AML-193 (cell line): ENCODE measurements around the gene MYMK.

Source experiments
- DNase-seq, 2 experiments: peaks; one replicate each; lab custom pipeline; 2025; lab: John Stamatoyannopoulos, UW

MYMK gene

DNA sequence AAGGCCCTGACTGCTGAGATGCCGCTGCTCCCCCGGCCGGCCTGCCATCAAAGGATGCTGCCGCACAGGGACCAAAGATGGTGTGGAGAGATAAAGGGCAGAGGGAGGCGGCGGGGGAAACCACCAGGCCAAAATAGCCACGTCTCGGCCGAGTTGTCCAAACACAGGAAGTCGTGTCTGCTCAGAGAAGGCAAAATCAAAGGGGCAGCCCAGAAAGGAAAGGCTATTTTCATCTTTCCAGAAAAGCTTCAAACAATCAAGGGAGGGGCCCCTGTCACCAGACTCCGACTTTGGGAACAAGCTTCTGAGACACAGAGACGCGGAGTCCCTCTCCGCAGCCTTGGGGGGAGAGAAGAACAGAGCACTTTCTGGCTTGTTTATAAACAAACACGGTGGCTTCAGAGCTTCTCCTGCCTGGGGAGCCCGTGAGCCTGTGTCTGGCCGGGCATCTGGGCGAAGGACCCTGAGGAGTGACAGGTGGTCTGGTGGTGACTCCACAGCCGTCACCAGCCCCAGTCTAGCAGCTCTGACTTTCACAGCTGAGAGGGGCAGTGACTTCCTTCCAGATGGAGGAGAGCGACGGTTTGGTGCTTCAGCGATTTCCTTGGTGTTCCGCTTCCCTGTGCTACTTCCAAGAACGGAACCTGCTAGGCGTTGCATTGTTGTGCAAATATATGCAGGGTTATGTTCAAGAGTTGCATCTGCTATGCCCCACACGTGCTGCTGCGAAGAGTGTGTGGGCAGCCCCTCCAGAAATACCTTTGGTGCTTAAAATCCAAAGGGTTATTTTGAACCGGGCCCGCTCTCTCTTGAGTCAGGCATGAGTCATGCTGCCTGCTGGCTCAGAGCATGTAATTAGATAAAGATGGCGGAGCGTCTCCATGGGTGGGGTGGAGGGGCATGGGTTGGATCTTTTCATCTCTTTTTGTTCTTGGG lies 33.7 kb upstream of the MYMK start:
- DNase-seq: peak in 1 of 2 experiments; percentile 17

DNA sequence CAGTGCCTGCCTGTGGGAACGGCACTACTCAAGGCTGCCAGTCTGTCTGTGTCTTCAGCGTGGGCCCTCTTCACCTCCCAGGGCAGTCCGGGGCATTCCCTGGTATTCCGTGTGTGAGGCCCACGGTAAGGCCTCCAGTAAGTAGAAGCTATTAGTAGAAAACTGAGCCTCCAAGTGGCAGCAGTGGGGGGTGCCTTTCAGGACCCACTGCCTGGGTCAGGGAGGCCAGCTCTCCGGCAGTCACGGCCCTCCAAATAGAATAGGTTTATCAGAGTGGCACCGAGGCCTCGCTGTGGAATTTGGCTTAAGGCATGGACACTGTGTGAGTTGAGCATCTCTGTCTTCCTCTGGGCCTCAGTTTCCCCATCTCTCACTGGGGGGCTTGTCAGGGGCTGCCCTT lies 32.8 kb upstream of the MYMK start:
- no peak for DNase-seq

DNA sequence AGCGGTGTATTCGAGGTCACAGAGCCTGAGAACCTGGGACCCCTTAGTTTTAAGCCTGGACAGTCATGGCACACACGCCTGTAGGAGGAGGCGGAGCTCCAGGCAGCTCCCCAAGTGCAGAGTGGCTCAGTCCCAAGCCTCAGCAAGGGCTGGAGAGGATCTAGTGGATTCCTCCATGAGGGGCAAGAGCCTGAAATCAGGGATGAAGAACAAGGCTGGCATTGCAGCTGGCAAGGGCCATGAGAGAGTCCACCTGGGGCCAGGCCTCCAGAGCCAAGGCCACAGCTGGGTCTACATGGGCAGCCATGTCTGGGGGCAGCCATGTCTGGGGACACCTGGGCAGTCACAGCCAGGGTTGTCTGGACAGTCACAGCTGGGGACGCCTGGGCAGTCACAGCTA lies 31.6 kb upstream of the MYMK start:
- DNase-seq: no peak

DNA sequence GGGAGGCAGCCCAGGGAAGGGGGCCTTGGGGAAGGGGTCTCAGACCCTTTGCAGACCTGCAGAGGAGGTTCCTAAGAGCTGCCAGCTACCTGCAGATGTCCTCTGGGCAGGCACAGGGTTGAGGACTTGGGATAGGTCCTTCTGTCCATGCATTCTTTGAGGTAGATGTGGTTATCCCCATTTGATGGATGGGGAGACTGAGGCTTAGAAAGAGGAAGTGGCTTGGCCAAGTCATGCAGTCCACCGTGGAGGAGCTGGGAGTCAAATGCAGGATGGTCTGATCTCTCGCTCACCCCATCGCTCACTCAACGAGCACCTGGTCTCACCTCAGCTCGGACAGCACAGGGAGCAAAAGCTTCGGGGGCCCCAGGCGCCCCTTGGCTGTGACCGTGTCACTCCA lies 30.0 kb upstream of the MYMK start:
- no peak for DNase-seq

DNA sequence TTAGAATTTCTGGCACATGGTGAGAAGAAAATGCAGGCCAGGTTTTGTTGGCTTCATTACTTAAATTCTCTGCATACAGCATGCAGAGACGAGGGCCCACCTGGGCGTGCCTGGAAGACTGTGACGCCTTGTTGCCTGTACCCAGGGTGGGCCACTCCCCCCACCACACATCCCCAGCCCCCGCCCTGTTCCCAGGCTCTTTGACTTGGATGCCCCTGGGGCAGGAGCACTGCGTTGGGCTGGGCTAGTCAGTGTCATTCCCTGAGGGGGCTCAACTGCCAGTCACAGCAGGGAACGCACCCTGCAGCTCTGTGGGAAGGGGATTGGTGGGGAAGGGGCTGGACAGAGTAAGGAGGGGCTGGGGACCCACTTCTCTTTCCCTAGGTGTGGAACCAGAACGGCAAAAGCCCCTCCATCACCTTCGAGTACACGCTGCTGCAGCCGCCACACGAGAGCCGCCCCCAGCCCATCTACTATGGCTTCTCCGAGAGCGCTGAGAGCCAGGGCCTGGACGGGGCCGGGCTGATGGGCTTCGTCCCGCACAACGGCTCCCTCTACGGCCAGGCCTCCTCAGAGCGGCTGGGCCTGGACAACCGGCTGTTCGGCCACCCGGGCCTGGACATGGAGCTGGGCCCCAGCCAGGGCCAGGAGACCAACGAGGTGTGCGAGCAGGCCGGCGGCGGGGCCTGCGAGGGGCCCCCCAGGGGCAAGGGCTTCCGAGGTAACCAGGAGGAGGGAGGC lies 29.4 kb upstream of the MYMK start:
- DNase-seq: no peak

DNA sequence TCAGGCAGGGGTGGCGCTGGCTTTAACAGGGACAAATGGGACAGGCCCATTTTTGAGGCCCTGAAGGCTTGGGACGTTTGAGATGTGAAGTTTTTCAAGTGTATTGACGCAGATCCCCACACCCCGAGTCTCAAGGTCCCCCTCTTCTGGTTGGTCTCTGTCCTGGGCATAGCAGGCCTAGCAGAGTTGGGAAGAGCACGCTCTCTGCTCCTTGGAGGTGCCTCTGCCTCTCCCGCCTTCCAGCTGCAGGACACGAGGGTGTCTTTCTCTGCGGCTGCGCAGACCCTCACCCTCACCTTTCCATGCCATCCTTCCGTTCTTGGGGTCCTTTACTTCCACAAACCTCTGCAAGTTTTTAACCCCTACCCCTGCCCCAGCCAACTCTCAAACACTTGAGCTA lies 28.4 kb upstream of the MYMK start:
- no peak for DNase-seq

DNA sequence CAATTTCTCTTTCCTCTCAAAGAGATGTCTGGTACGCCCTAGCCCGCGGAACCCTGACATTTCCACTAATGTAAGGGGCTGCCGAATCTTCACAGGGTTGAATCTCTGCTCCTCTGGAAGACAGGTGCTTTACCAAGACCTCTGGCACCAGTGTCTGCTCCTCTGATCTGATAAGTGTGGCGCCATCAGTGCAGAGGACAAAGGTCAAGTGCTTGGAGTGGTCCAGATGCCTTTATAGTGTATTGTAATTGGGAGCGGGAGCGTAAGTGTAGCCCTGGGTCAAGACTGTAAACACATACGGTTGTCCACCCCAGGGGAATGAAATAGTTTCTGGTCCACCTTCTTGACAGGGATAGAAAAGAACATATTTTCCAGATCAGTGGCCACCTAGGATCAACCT lies 27.5 kb upstream of the MYMK start:
- no peak for DNase-seq

DNA sequence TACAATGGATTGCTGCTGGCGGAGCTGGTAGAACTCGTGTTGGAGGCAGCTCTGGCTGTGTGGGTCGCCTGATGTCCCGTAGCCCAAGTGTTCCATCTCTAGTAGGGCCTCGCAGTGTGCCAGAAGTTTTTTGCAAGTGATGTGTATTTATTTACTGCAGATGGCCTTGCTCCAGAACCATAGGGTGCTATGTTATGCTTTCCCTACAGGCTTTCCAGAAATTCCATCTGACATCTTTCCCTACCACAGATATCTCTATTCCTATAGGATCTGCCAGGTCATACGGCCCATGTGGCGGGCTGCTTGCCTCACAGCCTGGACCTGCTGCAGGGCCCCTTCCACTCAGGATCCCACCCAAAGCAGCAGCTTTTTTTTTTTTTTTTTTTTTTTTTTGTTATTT lies 26.7 kb upstream of the MYMK start:
- DNase-seq: no peak

DNA sequence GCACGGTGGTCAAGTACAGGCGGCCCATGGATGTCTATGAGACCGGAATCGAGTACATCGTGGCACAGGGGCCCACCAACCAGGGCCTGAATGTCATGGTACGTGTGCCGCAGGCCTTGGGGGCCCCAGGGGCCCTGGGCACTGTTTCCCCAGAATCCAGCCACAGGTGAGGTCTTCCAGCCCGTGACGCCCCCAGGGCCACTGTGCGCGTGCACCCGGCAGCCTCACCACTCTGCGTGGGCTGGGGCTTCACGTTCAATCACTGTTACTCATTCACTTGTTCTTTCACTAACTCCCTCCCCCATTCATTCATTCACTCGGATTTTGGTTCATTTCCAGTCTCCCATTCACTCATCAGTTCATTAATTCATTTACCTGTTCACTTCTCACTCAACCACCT lies 22.4 kb upstream of the MYMK start:
- DNase-seq: no peak

DNA sequence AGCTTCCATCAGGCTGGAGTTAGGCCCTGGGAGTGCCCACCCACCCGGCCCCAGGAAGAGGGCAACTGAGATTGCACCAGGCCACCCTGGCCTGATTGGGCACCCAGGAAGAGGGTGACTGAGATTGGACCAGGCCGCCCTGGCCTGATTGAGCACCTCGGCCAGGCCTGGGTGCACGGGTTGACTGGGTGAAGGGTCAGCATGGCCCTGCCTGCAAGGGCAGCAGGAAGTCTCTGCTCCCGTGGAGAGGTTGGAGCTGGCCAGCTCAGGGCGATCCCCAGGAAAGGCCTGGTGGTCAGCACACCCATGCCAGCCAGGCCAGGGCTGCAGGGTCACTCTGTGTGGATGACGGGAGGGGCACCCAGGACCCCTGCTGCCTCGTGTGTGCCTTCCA lies 21.5 kb upstream of the MYMK start:
- DNase-seq: no peak

DNA sequence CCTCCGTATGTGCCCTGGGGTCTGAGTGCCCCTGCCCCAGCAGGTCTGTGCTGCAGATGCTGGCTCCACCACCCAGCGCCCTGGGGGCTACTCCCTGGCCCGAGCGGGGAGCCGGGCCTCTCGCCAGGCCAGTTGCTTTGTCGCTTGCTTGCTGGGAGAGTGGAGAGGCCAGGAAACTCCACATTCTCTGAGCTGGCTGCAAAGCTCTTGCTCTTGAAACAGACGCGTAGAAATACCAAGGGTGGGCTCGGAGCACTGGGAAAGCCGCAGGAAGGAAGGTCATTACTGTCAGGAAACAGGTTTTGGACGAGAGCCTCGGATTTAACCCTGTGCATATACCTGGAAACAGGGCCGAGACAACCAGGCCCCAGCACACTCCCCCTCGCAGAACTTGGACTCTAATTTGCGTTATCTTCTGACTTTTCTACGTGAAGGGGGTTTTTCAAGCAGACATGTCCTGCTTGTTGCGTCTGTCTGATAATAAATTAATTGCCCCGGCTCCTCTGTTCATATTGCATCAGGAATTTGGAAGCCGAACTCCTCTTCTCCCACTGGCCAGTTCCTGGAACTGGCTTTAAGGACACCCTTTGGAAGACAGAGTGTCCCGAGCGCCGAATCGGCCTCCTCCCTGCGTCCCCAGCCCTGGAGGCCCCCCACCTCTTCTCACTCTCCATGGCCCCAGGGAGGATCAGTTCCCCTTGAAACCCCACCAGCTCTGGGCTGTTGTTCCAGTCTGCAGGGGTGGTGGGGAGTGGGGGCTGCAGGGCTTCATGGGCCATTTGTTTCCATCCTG lies 20.9 kb upstream of the MYMK start:
- DNase-seq: no peak

DNA sequence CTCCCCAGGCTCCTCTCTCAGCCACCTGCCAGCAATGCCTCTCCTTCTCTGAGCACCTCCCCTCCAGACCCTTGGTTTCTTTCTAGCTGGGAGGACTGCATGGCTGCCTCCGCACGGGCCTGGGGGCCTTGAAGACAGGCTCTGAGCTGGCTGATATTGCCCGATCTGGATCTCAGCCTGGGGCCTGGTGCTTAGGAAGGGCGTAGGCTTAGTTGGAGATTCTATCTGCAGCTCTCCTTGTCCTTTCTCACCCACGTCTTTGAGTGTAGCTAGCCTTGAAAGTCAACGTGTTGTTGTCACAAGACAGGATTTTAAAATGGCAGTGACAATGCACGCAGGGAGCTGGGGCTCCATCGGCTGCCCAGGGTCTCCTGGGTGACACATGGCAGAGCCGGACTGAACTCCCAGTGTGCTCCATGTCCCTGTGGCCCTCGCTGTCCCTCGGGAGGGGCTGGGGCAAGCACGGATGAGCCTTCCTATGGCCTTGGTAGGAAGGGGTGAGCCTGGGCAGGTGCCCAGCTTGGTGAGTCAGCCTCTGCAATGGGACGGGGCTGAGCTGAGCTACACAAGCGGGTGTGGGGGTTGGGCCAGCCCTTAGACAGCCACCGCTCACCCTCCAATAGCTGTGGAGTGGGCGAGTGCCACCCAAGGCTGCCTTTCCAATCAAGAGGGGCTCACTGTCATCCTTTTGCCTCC lies 19.2 kb upstream of the MYMK start:
- DNase-seq: no peak

DNA sequence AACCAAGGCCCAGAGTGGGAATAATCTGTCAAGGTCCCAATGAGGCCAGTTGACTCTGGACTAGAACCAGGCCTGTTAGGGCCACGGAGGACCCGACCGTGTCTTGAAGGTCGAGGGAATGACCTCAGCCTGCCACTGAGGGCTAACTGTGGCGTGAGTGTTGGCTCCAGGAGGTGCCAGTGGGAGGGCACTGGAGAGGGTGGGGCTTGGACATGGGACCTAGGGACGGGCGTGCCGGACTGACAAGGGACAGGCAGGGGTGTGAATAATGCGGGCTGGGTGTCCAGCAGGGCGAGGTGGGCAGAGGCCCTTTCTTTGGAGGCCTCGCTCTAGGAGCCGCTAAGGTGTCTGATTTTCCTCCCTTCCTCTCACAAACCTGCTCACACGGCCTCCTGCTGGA lies 17.2 kb upstream of the MYMK start:
- DNase-seq: no peak

DNA sequence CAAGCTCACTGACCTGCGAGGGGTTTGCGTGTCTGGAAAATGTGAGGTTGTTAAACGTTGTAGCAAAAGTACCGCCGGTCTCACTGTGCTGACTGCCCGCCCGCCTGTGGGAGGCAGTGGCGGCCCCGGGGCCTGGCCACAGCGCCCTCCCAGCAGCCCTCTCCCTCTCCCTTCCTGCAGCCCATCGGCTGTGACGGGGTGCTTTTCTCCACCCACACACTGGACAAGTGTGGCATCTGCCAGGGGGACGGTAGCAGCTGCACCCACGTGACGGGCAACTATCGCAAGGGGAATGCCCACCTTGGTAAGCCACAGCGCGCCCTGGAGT lies 15.9 kb upstream of the MYMK start:
- no peak for DNase-seq

DNA sequence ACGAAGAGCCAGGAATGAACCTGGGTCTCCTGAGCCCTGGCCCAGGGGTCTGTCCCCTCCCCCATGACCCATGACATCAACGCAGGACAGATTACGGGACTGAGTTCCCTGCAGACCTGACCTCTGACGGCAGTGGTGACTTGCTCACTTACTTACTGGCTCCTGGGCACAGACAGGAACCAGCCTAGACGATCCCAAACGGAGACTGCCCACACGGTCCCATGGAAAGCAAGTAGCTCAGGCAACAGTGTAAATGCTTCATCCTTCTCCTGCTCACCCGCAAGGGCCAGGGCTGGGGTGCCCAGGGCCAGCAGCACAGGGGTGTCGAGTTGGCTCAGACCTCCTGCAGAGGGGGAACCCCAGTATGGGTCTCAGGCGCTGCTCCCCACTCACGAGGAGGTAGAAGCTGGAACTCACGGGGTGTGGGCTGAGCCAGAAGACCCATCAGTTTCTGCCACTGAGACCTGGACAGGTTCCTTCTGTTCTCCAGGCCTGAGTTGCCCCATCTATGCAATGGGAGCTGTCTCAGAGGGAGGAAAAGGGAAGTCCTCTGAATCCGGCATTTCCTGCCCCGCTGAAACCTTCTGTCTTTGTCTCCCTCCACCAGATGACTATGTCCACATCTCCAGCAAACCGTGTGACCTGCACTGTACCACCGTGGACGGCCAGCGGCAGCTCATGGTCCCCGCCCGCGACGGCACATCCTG lies 15.4 kb upstream of the MYMK start:
- DNase-seq: peak; percentile 1 to 9

DNA sequence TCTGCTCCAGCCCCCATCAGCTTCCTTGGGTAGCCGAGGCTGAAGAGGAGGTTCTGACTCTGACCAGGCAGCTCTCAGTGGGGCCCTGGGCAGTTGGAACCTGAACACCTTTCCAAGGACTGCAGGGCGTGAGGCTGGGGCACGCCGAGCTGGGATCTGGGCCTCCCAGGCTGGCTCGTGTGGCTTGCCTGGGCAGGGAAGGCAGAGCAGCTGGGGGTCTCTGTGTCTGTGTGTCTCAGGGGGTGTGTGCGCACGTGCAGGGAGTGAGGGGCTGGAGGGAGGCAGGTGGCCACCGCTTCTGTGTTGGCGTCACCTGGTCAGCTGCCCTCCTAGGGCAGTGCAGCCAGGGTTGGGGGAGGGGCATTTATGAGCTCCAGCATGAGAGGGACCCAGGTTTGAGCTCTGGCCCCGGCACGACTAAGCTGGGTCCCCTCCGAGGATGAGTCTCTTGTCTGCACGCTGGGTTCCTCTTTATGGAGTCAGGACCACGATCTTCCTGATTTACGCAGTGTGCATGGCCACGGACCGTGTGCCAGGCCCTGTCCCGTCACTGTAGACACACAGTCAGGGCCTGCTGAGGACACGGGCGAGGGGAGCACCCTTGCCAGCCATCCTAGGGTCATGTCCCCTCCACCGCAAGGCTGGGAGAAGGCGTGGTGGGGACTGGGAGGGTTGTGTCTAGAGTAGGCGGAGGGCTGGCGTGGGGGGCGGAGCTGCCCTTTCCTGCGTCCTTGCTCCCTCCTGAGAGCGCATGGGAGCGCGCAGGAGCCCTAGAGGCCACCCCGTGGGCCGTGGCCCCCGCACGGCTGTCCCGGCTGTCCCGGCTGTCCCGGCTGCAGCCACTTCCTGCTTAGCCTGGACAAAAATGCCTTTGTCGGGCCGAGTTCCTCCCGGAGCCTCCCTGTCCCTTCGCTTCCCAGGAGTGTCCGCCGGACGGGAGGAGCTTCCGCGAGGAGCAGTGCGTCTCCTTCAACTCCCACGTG lies 14.4 kb upstream of the MYMK start:
- DNase-seq: no peak

DNA sequence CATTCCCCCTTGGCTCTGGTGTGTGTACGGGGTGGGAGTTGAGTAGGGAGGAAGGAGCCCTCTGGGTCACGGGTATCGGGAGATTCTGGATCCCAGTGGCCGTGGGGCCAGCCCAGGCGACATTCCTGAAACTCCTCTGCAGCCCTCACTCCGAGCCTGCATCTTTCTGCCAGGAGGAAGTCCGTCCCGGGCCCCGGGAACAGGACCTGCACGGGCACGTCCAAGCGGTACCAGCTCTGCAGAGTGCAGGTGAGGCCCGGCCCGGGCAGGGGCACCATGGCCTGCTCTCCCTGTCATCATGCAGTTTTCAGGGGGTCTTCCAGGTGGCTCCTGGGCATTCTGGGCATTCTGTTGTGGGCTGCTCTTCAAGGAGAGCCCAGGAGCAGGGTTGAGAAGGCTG lies 13.4 kb upstream of the MYMK start:
- DNase-seq: no peak

DNA sequence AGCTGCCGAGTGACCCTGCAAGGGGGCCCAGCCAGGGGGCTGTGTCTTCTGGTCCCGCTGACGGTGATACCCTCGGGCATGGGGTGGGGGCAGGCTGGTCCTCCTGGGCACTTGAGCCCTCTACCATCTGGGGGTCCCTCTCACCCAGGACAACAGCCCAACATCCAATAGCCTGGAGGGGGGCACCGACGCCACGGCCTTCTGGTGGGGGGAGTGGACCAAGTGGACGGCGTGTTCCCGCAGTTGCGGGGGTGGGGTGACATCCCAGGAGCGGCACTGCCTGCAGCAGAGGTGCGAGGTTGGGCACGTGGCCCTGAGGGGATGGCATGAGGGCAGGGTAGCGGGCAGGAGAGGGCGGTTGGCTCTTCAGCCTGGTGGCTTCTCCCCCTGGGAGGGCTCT lies 12.5 kb upstream of the MYMK start:
- no peak for DNase-seq

DNA sequence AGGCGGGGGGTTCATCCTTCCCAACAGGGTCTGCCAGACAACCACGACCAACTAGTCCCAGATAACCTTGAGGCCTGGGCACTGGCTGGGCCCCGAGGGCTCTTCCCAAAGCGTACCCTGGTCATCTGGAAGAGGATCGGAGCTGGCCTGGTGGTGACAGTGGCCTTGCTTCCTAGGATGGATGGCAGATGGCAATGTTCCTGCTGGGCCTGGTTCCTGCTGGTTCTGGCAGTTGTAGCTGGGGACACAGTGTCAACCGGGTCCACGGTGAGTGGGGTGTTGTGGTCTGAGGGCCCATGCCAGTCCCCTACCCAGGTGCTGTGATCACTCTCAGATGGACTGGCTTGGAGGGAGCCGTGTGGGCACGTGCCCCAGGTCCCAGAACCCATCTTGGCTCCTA lies 11.8 kb upstream of the MYMK start:
- DNase-seq: no peak

DNA sequence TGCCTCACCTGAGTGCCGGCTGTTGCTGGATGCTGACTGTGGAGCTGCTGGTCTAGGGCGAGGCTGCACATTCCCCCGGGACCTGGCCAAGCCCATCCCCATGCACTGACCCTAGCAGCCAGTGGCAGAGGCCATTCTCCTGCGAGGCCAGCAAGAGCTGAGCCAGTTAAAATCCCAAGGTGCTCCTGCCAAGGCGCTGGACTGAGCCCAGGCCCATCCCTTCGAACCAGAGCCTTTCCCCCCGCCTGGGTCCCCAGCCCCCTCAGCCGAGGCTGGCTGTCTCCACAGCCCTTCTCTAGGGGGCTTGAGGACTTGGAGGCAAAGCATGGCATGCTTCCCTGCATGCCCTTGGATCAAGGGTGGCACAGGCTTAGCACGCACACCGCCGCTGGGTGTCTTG lies 11.3 kb upstream of the MYMK start:
- no peak for DNase-seq
